ENCODE data around the gene LRP4.

- TF ChIP-seq, protein P1, sequence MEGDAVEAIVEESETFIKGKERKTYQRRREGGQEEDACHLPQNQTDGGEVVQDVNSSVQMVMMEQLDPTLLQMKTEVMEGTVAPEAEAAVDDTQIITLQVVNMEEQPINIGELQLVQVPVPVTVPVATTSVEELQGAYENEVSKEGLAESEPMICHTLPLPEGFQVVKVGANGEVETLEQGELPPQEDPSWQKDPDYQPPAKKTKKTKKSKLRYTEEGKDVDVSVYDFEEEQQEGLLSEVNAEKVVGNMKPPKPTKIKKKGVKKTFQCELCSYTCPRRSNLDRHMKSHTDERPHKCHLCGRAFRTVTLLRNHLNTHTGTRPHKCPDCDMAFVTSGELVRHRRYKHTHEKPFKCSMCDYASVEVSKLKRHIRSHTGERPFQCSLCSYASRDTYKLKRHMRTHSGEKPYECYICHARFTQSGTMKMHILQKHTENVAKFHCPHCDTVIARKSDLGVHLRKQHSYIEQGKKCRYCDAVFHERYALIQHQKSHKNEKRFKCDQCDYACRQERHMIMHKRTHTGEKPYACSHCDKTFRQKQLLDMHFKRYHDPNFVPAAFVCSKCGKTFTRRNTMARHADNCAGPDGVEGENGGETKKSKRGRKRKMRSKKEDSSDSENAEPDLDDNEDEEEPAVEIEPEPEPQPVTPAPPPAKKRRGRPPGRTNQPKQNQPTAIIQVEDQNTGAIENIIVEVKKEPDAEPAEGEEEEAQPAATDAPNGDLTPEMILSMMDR (IDR thresholded peaks at IDR 0.05) = no peak
- TF ChIP-seq POLR2A (IDR thresholded peaks at IDR 0.05) = no peak
Measured at GRCh38 chr11:46906609-46907041, 11.7 kb downstream of the LRP4 start.
